ENCODE measurements around the gene DUS4L. TPM values are rescaled to one million over a fixed set of nuclear protein-coding genes. Genes with fewer than 3 reads are reported as not detected.
A peak's percentile ranks its signal among the peaks of the same experiment; 100 is the strongest.

The DUS4L gene
- total and polyA plus RNA-seq, 3 experiments from 2014 or later, result 6.6 to 11.6 (median 11.6) TPM

DNA sequence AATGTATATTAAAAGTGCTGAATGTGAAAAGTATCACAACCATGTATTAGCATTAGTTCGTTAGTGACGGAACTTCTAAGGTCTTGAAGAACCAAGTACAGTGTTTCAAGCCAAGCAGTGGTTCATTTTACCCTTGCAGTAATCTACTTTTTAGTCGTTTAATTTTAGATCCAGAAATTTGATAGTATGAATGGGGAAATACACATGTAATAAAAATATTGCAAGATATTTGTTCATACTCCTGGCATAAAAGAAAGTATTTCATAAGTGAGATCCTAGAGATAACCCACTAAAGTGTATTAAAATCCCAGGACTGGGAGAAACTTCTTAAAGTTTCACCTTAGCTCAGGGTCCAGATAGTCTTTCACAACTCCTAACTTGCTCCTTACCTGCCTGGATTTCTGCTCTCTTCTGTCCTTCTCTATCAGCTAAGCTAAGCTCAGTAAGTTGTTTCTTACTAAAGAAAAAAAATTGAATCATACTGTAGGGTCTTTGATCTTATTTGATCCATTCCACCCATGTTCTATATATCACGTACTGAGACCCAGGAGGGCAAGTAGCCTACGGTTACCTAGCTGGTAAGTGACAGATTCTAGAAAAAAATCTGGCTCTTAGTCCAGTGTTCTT lies 17.7 kb downstream of the DUS4L start:
- no peaks in the 10 kb centered on the region for H3K27me3 Mint-ChIP-seq
- peak overlapping the region; percentile 21 for H3K27ac ChIP-seq (ENCODE audit: low read depth, low read length)
- H3K4me3 ChIP-seq (ENCODE audit: low read length), result no peak overlapping the region
- H3K9me3 ChIP-seq (ENCODE audit: low read length), result no peaks in the 10 kb centered on the region
- peaks cover 2 to 22% (median 8%) of the 10 kb centered on the region in 3 donors for H3K36me3 Mint-ChIP-seq
- peaks cover 22 to 35% (median 34%) of the 10 kb centered on the region in 3 donors for H3K4me1 Mint-ChIP-seq
- peak overlapping the region; percentile 79 to 97 (median 85) for H3K4me3 Mint-ChIP-seq
- H3K27me3 ChIP-seq (ENCODE audit: insufficient read depth, low read length, poor library complexity, severe bottlenecking), result no peaks in the 10 kb centered on the region
- peak overlapping the region in 7 of 8 donors; percentile 12 to 77 (median 47) for H3K27ac Mint-ChIP-seq
- no peaks in the 10 kb centered on the region for H3K9me3 Mint-ChIP-seq
- no peaks in the 10 kb centered on the region for H3K36me3 ChIP-seq (ENCODE audit: insufficient read depth, low read length)
- no peak for DNase-seq
- H3K4me1 ChIP-seq (ENCODE audit: insufficient read depth, low read length), result peaks cover 9% of the 10 kb centered on the region
- ChIA-PET CTCF (interaction anchor here (1.1 kb wide), 1 partner anchor 293 kb away, joined by 3 read pairs; no protein-coding TSS in a partner anchor), POLR2A (no interaction called here)

DNA sequence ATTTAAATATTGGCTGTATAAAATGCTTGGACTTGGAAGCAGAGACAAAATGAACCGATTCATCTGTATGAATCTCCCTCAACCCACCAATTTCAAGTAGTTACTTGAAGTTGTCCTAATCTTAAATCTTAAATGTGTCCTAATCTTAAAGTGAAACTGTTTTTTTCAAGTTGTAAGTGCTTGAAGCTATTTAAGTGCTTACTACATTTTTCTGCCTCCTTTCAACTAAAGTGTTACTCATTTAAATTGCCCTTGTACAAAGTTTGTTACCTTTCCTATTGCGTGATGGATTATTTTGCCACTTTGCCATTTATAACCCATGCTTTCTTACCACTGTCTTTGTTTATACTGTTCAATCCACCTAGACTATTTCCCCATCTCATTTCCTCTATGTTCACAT lies 19.1 kb downstream of the DUS4L start:
- Mint-ChIP-seq H3K4me3 (peak overlapping the region in 2 of 7 donors; percentile 1 to 48), H3K27ac (peak overlapping the region in 2 of 8 donors; percentile 17 to 27)
- CTCF ChIA-PET, result interaction anchor here (0.8 kb wide), 1 partner anchor 297 kb away, joined by 3 read pairs; no protein-coding TSS in a partner anchor

DNA sequence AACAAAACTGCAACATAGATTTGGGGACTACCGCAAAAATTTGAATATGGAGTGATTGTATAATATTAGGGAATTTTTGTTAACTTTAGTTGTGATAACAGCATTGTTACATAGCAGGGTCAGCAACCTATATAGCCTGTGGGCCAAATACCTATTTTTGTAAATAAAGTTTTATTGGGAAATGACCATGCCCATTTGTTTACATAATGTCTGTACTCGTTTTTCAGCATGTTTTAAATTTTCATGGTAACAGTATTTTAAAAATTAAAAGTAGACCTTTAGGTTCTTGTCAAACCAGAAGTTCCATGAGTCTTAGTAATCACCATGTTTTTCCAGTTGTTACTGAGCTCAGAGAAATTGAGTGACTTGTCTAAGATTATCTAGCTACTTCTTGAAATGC lies 20.9 kb downstream of the DUS4L start:
- POLR2A ChIA-PET, result no interaction called here
- DNase-seq, result no peak
- peaks cover 4% of the 10 kb centered on the region for H3K4me1 ChIP-seq (ENCODE audit: insufficient read depth, low read length)
- no peak overlapping the region for H3K27ac ChIP-seq (ENCODE audit: low read depth, low read length)
- no peaks in the 10 kb centered on the region for H3K27me3 ChIP-seq (ENCODE audit: insufficient read depth, low read length, poor library complexity, severe bottlenecking)
- CTCF ChIA-PET, result no interaction called here
- H3K27ac Mint-ChIP-seq, result peak overlapping the region in 1 of 8 donors; percentile 26
- no peaks in the 10 kb centered on the region for H3K9me3 ChIP-seq (ENCODE audit: low read length)
- peaks cover 16 to 27% (median 26%) of the 10 kb centered on the region in 3 donors for H3K4me1 Mint-ChIP-seq
- H3K9me3 Mint-ChIP-seq, result no peaks in the 10 kb centered on the region
- no peak overlapping the region for H3K4me3 ChIP-seq (ENCODE audit: low read length)
- H3K36me3 ChIP-seq (ENCODE audit: insufficient read depth, low read length), result no peaks in the 10 kb centered on the region
- no peak overlapping the region for H3K4me3 Mint-ChIP-seq
- H3K27me3 Mint-ChIP-seq, result no peaks in the 10 kb centered on the region
- peaks cover 7 to 27% (median 8%) of the 10 kb centered on the region in 3 donors for H3K36me3 Mint-ChIP-seq

More for the DNA sequence above, 19.1 kb downstream of the DUS4L start:
- DNase-seq, result no peak
- no peak overlapping the region for H3K27ac ChIP-seq (ENCODE audit: low read depth, low read length)
- Mint-ChIP-seq H3K9me3 (no peaks in the 10 kb centered on the region), H3K36me3 (peaks cover 3 to 24% (median 8%) of the 10 kb centered on the region in 3 donors), H3K27me3 (no peaks in the 10 kb centered on the region), H3K4me1 (peaks cover 22 to 35% (median 34%) of the 10 kb centered on the region in 3 donors)
- POLR2A ChIA-PET, result no interaction called here
- H3K9me3 ChIP-seq (ENCODE audit: low read length), result no peaks in the 10 kb centered on the region
- peaks cover 9% of the 10 kb centered on the region for H3K4me1 ChIP-seq (ENCODE audit: insufficient read depth, low read length)
- H3K36me3 ChIP-seq (ENCODE audit: insufficient read depth, low read length), result no peaks in the 10 kb centered on the region
- no peaks in the 10 kb centered on the region for H3K27me3 ChIP-seq (ENCODE audit: insufficient read depth, low read length, poor library complexity, severe bottlenecking)
- no peak overlapping the region for H3K4me3 ChIP-seq (ENCODE audit: low read length)

DNA sequence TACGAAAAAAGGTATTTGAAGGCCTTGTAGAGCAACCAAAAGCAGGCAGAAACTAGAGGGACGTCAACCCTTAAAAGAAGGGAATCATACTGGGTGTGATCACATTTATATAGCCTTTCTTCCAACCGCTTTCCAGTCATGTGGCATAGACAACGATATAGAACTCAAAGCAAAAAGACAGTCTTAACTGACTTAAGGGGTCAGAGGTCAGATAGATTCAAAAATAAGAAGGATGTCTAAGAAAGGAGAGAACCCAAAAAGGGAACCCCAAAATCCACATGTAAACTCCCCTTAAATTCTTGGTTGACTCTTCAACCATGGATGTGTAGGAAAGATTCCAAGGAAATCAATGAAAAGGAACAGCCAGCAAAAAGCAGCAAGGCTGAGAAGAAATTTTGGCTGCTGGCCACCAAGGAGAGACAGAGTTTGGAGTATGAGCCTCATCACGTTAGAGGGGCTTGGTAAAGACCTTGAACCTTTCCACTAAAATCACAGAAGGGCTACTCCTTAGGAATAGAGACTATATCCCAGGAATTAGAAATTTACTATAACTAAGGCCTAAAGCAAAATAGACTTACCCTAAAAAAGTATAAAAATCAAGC lies 24.9 kb downstream of the DUS4L start:
- no peaks in the 10 kb centered on the region for H3K27me3 Mint-ChIP-seq

DNA sequence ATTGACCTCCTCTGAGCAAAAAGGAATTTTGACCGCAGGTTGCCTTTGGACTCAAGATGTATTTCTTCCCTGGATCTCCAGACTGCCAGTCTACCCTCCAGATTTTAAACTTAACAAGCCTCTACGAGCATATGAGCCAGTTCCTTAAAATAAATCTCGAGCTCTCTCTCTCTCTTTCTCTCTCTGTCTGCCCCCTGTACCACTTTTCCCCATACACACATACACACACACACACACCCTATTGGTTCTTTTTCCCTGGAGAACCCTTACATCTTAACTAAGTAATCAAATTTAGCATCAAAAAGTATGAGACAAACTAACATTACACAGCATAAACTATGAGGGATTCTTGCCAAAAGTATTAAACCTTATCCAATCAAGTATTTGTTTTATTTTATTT lies 27.6 kb downstream of the DUS4L start:
- no peak overlapping the region for H3K27ac ChIP-seq (ENCODE audit: low read depth, low read length)
- POLR2A ChIA-PET, result no interaction called here
- Mint-ChIP-seq H3K4me1 (no peaks in the 10 kb centered on the region), H3K9me3 (no peaks in the 10 kb centered on the region), H3K27ac (peak overlapping the region in 3 of 8 donors; percentile 57 to 75 (median 71)), H3K36me3 (peaks cover 0 to 28% (median 13%) of the 10 kb centered on the region in 3 donors), H3K4me3 (no peak overlapping the region), H3K27me3 (no peaks in the 10 kb centered on the region)
- CTCF ChIA-PET, result no interaction called here
- no peak for DNase-seq
- H3K36me3 ChIP-seq (ENCODE audit: insufficient read depth, low read length), result peaks cover 8% of the 10 kb centered on the region
- no peaks in the 10 kb centered on the region for H3K27me3 ChIP-seq (ENCODE audit: insufficient read depth, low read length, poor library complexity, severe bottlenecking)
- no peak overlapping the region for H3K4me3 ChIP-seq (ENCODE audit: low read length)
- no peaks in the 10 kb centered on the region for H3K4me1 ChIP-seq (ENCODE audit: insufficient read depth, low read length)
- H3K9me3 ChIP-seq (ENCODE audit: low read length), result no peaks in the 10 kb centered on the region

More for the DNA sequence above, 24.9 kb downstream of the DUS4L start:
- H3K36me3 Mint-ChIP-seq, result peaks cover 8 to 28% (median 9%) of the 10 kb centered on the region in 3 donors
- H3K27ac Mint-ChIP-seq, result no peak overlapping the region
- H3K9me3 Mint-ChIP-seq, result no peaks in the 10 kb centered on the region
- no peaks in the 10 kb centered on the region for H3K36me3 ChIP-seq (ENCODE audit: insufficient read depth, low read length)
- DNase-seq, result no peak
- H3K4me3 ChIP-seq (ENCODE audit: low read length), result no peak overlapping the region
- H3K27me3 ChIP-seq (ENCODE audit: insufficient read depth, low read length, poor library complexity, severe bottlenecking), result no peaks in the 10 kb centered on the region
- H3K27ac ChIP-seq (ENCODE audit: low read depth, low read length), result no peak overlapping the region
- CTCF ChIA-PET, result no interaction called here
- POLR2A ChIA-PET, result no interaction called here
- H3K4me1 Mint-ChIP-seq, result no peaks in the 10 kb centered on the region
- H3K9me3 ChIP-seq (ENCODE audit: low read length), result no peaks in the 10 kb centered on the region
- H3K4me3 Mint-ChIP-seq, result no peak overlapping the region
- no peaks in the 10 kb centered on the region for H3K4me1 ChIP-seq (ENCODE audit: insufficient read depth, low read length)

DNA sequence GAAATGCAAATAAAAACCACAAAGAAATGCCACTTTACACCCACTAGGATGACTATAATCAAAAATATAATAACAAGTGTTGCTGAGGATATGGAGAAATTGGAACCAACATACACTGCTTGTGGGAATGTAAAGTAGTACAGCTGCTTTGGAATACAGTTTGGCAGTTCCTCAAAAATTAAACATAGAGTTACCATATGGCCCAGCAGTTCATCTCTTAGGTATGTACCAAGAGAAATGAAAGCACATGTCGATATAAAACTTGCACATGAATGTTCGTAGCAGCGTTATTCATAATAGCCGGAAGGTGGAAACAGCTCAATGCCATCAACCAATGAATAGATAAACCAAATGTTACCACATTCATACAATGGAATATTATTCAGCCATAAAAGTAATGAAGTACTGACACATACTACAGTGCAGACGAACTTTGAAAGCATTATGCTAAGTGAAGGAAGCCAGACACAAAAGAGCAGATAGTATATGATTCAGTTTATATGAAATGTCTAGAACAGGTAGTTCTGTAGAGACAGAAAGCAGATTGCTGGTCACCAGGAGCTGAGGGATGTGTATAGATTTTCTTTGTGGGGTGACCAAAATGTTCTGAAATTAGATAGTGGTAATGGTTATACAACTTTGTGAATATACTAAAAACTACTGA lies 28.7 kb downstream of the DUS4L start:
- DNase-seq, result no peak
- Mint-ChIP-seq H3K4me3 (no peak overlapping the region), H3K27me3 (no peaks in the 10 kb centered on the region), H3K36me3 (peaks cover 0 to 32% (median 12%) of the 10 kb centered on the region in 3 donors), H3K27ac (peak overlapping the region in 1 of 8 donors; percentile 1), H3K4me1 (no peaks in the 10 kb centered on the region), H3K9me3 (no peaks in the 10 kb centered on the region)
- Histone ChIP-seq H3K36me3 (ENCODE audit: insufficient read depth, low read length) (peaks cover 8% of the 10 kb centered on the region), H3K27ac (ENCODE audit: low read depth, low read length) (no peak overlapping the region), H3K27me3 (ENCODE audit: insufficient read depth, low read length, poor library complexity, severe bottlenecking) (no peaks in the 10 kb centered on the region), H3K9me3 (ENCODE audit: low read length) (no peaks in the 10 kb centered on the region), H3K4me3 (ENCODE audit: low read length) (no peak overlapping the region), H3K4me1 (ENCODE audit: insufficient read depth, low read length) (no peaks in the 10 kb centered on the region)
- POLR2A ChIA-PET, result interaction anchor here (0.6 kb wide), 1 partner anchor 194 kb away, joined by 3 read pairs; no protein-coding TSS in a partner anchor
- CTCF ChIA-PET, result no interaction called here

DNA sequence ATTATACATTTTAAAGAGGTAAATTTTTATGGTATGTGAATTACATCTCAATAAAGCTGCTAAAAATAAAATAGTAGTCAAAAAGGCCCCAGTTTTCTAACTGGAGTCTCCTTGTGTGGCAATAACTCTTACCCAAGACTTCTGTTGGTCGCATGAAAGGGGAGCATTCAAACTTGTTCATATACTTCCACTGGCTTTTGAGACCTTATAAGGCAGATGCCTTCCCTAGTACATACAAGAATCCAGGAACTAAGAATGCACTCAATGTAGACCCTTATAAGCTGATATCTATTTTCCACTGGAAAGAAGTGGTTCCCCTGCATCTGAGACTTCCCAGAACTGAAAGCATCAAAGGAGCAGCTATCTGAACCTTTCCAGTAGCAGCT lies 29.2 kb downstream of the DUS4L start:
- no peak for DNase-seq
- H3K4me3 Mint-ChIP-seq, result no peak overlapping the region
- H3K27me3 ChIP-seq (ENCODE audit: insufficient read depth, low read length, poor library complexity, severe bottlenecking), result no peaks in the 10 kb centered on the region
- ChIA-PET CTCF (no interaction called here), POLR2A (no interaction called here)
- H3K4me1 ChIP-seq (ENCODE audit: insufficient read depth, low read length), result no peaks in the 10 kb centered on the region
- H3K36me3 Mint-ChIP-seq, result peaks cover 0 to 33% (median 12%) of the 10 kb centered on the region in 3 donors
- H3K9me3 Mint-ChIP-seq, result no peaks in the 10 kb centered on the region
- no peak overlapping the region for H3K4me3 ChIP-seq (ENCODE audit: low read length)
- no peaks in the 10 kb centered on the region for H3K4me1 Mint-ChIP-seq
- H3K36me3 ChIP-seq (ENCODE audit: insufficient read depth, low read length), result peaks cover 8% of the 10 kb centered on the region
- H3K27me3 Mint-ChIP-seq, result no peaks in the 10 kb centered on the region
- no peaks in the 10 kb centered on the region for H3K9me3 ChIP-seq (ENCODE audit: low read length)
- H3K27ac Mint-ChIP-seq, result peak overlapping the region in 1 of 8 donors; percentile 37
- H3K27ac ChIP-seq (ENCODE audit: low read depth, low read length), result no peak overlapping the region
